ENCODE data around the gene APCDD1L.

GRCh38 chr20:58479726-58480440 is 35.3 kb downstream of the APCDD1L start:
- TF ChIP-seq CTCF (IDR thresholded peaks at IDR 0.05) = no peak
- no peak for TF ChIP-seq ZFX (IDR thresholded peaks at IDR 0.05; ENCODE audit: borderline replicate concordance)

Data from 22Rv1 (cell line).